Urinary bladder (tissue), 4 donors: Measurements from ENCODE around the gene PPP3CB. TPM values are rescaled to one million over a fixed set of nuclear protein-coding genes. Genes with fewer than 3 reads are reported as not detected.

Experiments
- DNase-seq: peaks from one replicate; pipeline ENCODE4 v3.0.0-alpha.2; 2015; ENCODE audit errors: extremely low spot score
- H3K27ac ChIP-seq: one replicate; pipeline ENCODE4 v1.5.1; 2013; ENCODE audit warnings: low read depth, mild to moderate bottlenecking, moderate library complexity
- H3K36me3 ChIP-seq: one replicate; pipeline ENCODE4 v1.6.1; 2013; ENCODE audit warnings: mild to moderate bottlenecking, moderate library complexity; ENCODE audit not compliant: insufficient read depth
- H3K4me1 ChIP-seq: one replicate; pipeline ENCODE4 v1.6.1; 2013; ENCODE audit warnings: mild to moderate bottlenecking, moderate library complexity; ENCODE audit not compliant: insufficient read depth
- H3K4me3 ChIP-seq: one replicate; pipeline ENCODE4 v1.5.1; 2013; ENCODE audit warnings: low read depth, low read length
- WGBS: extraction: QIAGEN DNeasy Blood & Tissue Kit; methylation state at CpG from one replicate; pipeline ENCODE4 v1.1.7; 2013; 5-methylcytosine and 5-hydroxymethylcytosine counted together
- polyA plus RNA-seq: library from polyadenylated mRNA; stranded (reverse); fragments of 200-250 nt; gene quantifications from one replicate; pipeline ENCODE4 v1.2.3, GENCODE V29; 2013
- total RNA-seq: library from RNA; depleted of rRNA; stranded (reverse); fragments of >200 nt; gene quantifications from one replicate; pipeline ENCODE4 v1.2.3, GENCODE V29; 2014
- donor health status: healthy with polysubstance abuse.
- donor health status: healthy.

Gene PPP3CB
- total and polyA plus RNA-seq, 2 donors, result 58.0 to 93.4 TPM

- DNase-seq, result no peak
- 94% methylated on average over 1 of the region's 1 CpG for WGBS
- Histone ChIP-seq H3K4me3 (no peak overlapping the region), H3K36me3 (peaks cover 8% of the 10 kb centered on the region), H3K27ac (no peak overlapping the region), H3K4me1 (no peaks in the 10 kb centered on the region)
These were observed 7.2 kb upstream of the PPP3CB start for GRCh38 chr10:73503037-73503436.

DNA sequence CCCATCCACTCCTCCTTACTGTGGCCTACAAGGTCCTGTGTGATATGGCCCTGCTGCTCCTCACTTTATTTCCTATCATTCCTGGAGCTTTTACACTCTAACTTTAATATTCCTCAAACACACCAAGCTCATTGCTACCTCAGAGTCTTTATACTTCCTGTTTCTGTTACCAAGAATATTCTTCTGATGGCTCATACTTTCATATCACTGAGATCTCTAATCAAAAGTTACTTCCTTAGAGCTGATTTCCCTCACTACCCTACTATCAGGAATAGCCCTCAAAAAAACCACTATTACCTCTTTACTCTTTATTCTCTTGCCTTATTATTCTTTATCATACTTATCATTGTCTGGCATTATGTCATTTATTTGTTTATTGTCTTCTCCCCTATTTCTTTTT lies 5.8 kb upstream of the PPP3CB start:
- Histone ChIP-seq H3K36me3 (peaks cover 8% of the 10 kb centered on the region), H3K4me1 (no peaks in the 10 kb centered on the region), H3K27ac (no peak overlapping the region), H3K4me3 (no peak overlapping the region)
- DNase-seq, result no peak

GRCh38 chr10:73497623-73498022 lies 1.8 kb upstream of the PPP3CB start:
- H3K4me1 ChIP-seq, result peaks cover 2% of the 10 kb centered on the region
- H3K4me3 ChIP-seq, result no peak overlapping the region
- DNase-seq, result no peak
- H3K36me3 ChIP-seq, result no peaks in the 10 kb centered on the region
- 86% methylated on average over 2 of the region's 2 CpGs for WGBS
- no peak overlapping the region for H3K27ac ChIP-seq

DNA sequence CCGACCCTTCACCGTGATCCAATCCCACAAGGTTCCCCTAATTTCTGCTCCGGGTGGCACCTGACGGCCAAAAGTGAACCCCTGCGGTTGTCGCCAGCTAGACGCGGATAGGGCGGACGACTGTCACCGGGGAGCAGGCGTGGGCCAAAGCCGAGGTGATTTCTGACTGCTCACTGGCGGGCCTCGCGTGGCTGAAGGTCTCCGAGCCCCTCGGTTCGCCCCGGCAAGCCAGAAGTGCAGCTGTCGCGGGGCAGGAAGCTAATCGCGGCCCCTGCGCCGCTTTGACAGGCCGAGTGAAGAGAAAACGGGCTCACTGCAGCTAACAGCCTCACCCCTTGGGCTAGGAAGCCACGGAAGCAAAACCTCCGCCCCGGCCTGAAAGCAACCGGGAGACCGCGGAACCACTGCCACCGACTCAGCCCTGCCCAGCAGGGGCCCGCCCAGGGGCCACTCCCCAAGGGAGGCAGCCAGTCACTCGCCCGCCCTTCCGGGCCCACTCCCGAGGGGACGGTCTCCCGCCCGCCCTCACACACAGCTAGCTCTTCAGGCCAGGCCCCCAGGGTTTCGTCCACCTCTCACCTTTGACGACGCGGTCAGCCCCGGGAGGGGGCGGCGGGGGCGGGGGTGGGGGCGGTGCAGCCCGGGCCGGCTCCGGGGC lies 469 bp downstream of the PPP3CB start:
- Histone ChIP-seq H3K4me3 (peak overlapping the region; percentile 78), H3K4me1 (peaks cover 2% of the 10 kb centered on the region), H3K36me3 (peaks cover 2% of the 10 kb centered on the region), H3K27ac (peak overlapping the region; percentile 95)
- under 1% methylated on average over 55 of the region's 55 CpGs for WGBS
- peak; percentile 18 for DNase-seq

DNA sequence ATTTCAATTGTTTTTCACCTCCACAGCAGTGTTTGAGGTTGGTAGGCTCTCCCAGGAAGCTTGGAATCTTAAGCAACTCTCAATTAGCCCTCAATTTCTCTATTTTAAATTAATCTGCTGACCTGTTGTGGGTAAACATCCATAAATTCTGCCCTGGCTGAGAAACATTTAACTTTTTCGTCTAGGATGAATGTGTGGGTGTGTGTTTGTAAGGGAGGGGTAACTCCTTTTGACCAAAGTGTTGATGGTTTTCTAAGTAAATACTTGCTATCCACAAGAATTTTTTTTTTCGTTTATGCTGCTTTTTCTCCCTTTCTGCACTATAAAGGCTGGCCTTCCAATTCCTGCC lies 973 bp downstream of the PPP3CB start:
- WGBS, result under 1% methylated on average over 2 of the region's 2 CpGs
- Histone ChIP-seq H3K4me3 (peak overlapping the region; percentile 78), H3K4me1 (peaks cover 2% of the 10 kb centered on the region), H3K27ac (no peak overlapping the region), H3K36me3 (peaks cover 2% of the 10 kb centered on the region)
- no peak for DNase-seq

DNA sequence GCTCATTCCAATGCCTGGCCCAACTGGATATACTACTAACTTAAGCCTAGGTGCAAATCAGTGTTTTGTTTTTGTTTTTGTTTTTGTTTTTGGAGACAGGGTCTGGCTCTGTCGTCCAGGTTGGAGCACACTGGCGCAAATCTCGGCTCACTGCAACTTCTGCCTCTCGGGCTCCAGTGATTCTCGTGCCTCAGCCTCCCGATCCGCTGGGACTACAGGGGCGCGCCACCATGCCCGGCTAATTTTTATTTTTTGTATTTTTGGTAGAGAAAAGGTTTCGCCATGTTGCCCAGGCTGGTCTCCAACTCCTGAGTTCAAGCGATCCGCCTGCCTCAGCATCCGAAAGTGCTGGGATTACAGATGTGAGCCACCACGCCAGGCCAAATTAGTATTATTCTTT lies 1.6 kb downstream of the PPP3CB start:
- H3K27ac ChIP-seq, result no peak overlapping the region
- no peak overlapping the region for H3K4me3 ChIP-seq
- H3K36me3 ChIP-seq, result peaks cover 2% of the 10 kb centered on the region
- H3K4me1 ChIP-seq, result peaks cover 2% of the 10 kb centered on the region
- WGBS, result 95% methylated on average over 15 of the region's 15 CpGs
- no peak for DNase-seq

- Histone ChIP-seq H3K27ac (no peak overlapping the region), H3K4me1 (peaks cover 2% of the 10 kb centered on the region), H3K4me3 (no peak overlapping the region)
These were observed 2.0 kb downstream of the PPP3CB start for GRCh38 chr10:73493781-73494180.

DNA sequence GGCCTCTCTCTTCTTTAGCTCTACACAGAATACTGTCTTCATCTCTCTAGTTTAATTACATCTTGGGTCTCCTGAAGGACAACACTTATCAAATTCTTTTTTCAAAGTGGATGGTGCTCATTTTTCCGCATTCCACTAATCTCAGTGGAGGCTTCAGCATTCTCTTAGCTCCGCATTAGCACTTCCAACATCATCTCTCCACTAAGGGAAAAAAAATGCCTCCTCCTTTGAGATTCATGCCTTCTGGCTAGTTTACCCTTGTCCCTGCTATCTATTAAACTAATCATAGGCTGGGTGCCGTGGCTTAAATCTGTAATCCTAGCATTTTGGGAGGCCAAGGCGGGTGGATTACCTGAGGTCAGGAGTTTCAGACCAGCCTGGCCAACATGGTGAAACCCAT lies 9.2 kb downstream of the PPP3CB start:
- WGBS, result 97% methylated on average over 4 of the region's 4 CpGs
- DNase-seq, result no peak
- Histone ChIP-seq H3K4me3 (no peak overlapping the region), H3K27ac (no peak overlapping the region), H3K36me3 (peaks cover 2% of the 10 kb centered on the region), H3K4me1 (no peaks in the 10 kb centered on the region)

More at GRCh38 chr10:73493781-73494180, 2.0 kb downstream of the PPP3CB start:
- peaks cover 2% of the 10 kb centered on the region for H3K36me3 ChIP-seq
- no peak for DNase-seq
- 35% methylated on average over 2 of the region's 2 CpGs for WGBS

DNA sequence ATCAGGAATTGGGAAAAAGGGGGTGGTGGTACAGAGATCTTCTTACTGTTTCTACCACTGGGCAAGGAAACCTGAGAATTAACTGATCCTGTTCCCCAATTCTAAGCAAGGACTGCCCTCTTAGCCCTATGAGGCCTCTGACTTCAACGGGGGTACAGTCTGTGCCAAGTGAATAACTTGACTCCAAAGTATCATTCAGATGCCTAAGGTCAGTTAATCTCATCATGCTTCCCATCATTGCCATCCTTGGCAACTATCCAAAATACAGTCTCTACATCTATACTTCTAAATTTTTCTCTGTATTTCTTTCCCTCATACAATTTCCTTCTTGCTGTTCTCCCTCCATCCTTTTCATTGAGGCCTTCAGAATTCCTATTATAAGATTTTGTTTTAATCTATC lies 10.5 kb downstream of the PPP3CB start:
- H3K36me3 ChIP-seq, result no peaks in the 10 kb centered on the region
- 85% methylated on average over 1 of the region's 1 CpG for WGBS
- no peak overlapping the region for H3K4me3 ChIP-seq
- no peak overlapping the region for H3K27ac ChIP-seq
- DNase-seq, result no peak
- H3K4me1 ChIP-seq, result no peaks in the 10 kb centered on the region

DNA sequence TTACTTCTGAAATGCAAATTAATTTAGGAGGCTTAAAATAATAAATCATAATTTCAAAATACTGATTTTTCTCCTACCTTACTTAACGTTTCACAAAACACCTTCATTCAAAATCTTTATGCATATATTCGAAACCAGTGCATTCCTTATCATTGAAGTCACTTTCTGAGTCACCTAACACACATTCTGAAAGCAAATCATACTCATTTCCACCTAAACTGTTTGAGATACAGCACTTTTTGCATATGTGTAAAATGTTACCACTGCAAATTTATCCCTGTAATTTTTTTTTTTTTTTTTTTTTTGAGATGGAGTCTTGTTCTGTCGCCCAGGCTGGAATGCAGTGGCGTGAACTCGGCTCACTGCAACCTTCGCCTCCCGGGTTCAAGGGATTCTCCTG lies 15.7 kb downstream of the PPP3CB start:
- Histone ChIP-seq H3K27ac (no peak overlapping the region), H3K36me3 (peaks cover 2% of the 10 kb centered on the region), H3K4me3 (no peak overlapping the region), H3K4me1 (no peaks in the 10 kb centered on the region)
- no peak for DNase-seq
- WGBS, result 87% methylated on average over 7 of the region's 7 CpGs

- Histone ChIP-seq H3K4me3 (no peak overlapping the region), H3K4me1 (no peaks in the 10 kb centered on the region), H3K36me3 (peaks cover 2% of the 10 kb centered on the region), H3K27ac (no peak overlapping the region)
- no peak for DNase-seq
- WGBS, result 80% methylated on average over 3 of the region's 3 CpGs
These were observed 17.2 kb downstream of the PPP3CB start for GRCh38 chr10:73478636-73479035.

GRCh38 chr10:73471226-73471625 lies 24.6 kb downstream of the PPP3CB start:
- Histone ChIP-seq H3K4me1 (no peaks in the 10 kb centered on the region), H3K36me3 (peaks cover 14% of the 10 kb centered on the region), H3K27ac (no peak overlapping the region), H3K4me3 (no peak overlapping the region)
- 76% methylated on average over 3 of the region's 3 CpGs for WGBS
- no peak for DNase-seq

- Histone ChIP-seq H3K27ac (no peak overlapping the region), H3K4me1 (no peaks in the 10 kb centered on the region), H3K36me3 (peaks cover 12% of the 10 kb centered on the region), H3K4me3 (no peak overlapping the region)
- no peak for DNase-seq
These were observed 26.2 kb downstream of the PPP3CB start for GRCh38 chr10:73469579-73469978.

DNA sequence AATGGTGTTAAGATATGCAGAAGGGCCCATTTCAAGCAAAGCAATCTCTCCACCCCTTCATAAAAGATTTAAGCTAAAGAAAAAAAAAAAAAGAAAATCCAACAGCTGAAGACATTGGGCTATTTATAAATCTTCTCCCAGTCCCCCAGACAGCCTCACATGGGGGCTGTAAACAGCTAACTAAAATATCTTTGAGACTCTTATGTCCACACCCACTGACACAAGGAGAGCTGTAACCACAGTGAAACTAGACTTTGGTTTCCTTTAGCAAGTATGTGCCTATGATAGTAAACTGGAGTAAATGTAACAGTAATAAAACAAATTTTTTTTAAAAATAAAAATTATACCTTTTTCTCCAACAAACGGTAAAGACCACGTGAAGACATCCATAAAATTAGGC lies 28.6 kb downstream of the PPP3CB start:
- Histone ChIP-seq H3K4me1 (no peaks in the 10 kb centered on the region), H3K27ac (no peak overlapping the region), H3K36me3 (peaks cover 12% of the 10 kb centered on the region), H3K4me3 (no peak overlapping the region)
- no peak for DNase-seq
- 81% methylated on average over 2 of the region's 2 CpGs for WGBS
